Activated CD8-positive, alpha-beta T cell treated with anti-CD3 and anti-CD28 coated beads for 36 hours (primary cell): Measurements from ENCODE around the gene CACHD1. TPM values are rescaled to one million over a fixed set of nuclear protein-coding genes. Genes with fewer than 3 reads are reported as not detected.
A peak's percentile ranks its signal among the peaks of the same experiment; 100 is the strongest.

ENCODE experiments used
- ATAC-seq: fragments of 200-7000 bp; cut with Tn5 transposase; one replicate; pipeline ENCODE4 v1.10.0; 2021; ENCODE audit warnings: mild to moderate bottlenecking, moderate library complexity
- CTCF ChIA-PET: fragments of 350-600 bp; sonication (Branson Sonifier 250); formaldehyde crosslinking; loops from one replicate; lab custom pipeline; 2021; ENCODE audit warnings: antibody characterized with exemption; lab: Charles Lee
- POLR2A ChIA-PET: fragments of 350-600 bp; sonication (Branson Sonifier 250); formaldehyde crosslinking; loops from one replicate; lab custom pipeline; 2021; ENCODE audit warnings: antibody characterized with exemption; lab: Charles Lee
- DNase-seq: peaks from one replicate; pipeline ENCODE4 v3.0.0-alpha.2; 2020
- H3K27ac Mint-ChIP-seq: one replicate; pipeline ENCODE4 v1.8.0; 2021; ENCODE audit warnings: mild to moderate bottlenecking, mixed read lengths
- H3K27me3 Mint-ChIP-seq: one replicate; pipeline ENCODE4 v1.8.0; 2021; ENCODE audit warnings: mixed read lengths
- H3K36me3 Mint-ChIP-seq: one replicate; pipeline ENCODE4 v1.8.0; 2021; ENCODE audit warnings: low read depth, mixed read lengths
- H3K4me1 Mint-ChIP-seq: one replicate; pipeline ENCODE4 v1.8.0; 2021; ENCODE audit warnings: low read depth, mixed read lengths
- H3K4me3 Mint-ChIP-seq: one replicate; pipeline ENCODE4 v1.8.0; 2021; ENCODE audit warnings: mild to moderate bottlenecking, moderate library complexity, mixed read lengths
- H3K9me3 Mint-ChIP-seq: one replicate; pipeline ENCODE4 v1.8.0; 2021; ENCODE audit warnings: mixed read lengths
- intact Hi-C: fragments of 100-400 bp; cut with micrococcal nuclease; formaldehyde crosslinking; loops from one replicate; pipeline ENCODE4 v1.10.0; 2022
- total RNA-seq, 2 experiments: library from RNA; stranded (reverse); gene quantifications; one replicate each; pipeline ENCODE4 v1.2.3, GENCODE V29; 2021
- TF ChIP-seq, protein P1 (sequence below): fragments of 200-600 bp; IDR thresholded peaks from one replicate; pipeline ENCODE4 v1.8.0; 2022; ENCODE audit warnings: antibody characterized with exemption, mild to moderate bottlenecking

The CACHD1 gene
- total RNA-seq, 2 experiments from 2014 or later: 2.2 to 2.5 TPM

DNA sequence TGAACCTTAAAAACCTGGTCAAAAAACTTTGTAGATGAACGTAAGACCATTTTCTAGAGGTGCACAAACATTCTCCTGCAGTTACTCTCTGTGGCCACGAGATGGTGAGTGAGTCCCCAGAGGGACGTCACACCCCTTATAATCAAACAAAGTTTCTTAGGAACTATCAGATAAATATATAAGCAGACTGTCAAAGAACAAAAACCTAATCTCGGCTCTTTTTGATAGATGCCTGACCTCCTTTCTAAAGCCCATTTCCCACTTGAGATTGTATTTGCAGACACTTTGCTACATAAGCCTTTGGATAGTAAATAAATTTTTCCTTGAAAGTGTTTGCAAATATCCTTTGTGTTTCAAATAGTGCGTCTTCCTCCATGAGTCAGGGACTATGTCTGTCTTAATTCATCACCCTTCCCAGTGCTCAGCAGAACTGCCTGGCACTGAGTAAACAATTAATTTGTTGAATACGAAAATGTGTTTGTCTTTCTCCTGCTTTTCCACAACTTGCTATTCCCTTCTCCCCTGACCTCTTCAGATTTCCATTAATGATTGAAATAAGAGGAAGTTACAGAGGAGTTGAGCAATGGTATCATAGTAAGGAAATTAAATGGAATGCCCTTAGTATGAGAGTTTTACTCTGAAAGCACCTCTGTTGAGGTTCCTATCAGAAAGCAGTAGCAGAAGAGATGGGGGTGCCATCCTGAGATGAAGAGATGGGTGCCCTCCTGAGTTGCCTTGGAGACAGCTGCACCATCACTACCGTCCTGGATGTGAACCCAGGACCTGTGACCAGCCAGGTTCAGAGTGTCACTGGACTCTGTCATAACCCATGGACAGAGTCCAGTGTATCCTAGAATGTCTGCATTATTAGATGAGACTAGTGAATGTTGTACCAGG lies 217.1 kb downstream of the CACHD1 start:
- Mint-ChIP-seq H3K4me3 (no peak overlapping the region), H3K27ac (no peak overlapping the region), H3K4me1 (peaks cover 5% of the 10 kb centered on the region), H3K36me3 (no peaks in the 10 kb centered on the region), H3K27me3 (no peaks in the 10 kb centered on the region), H3K9me3 (no peaks in the 10 kb centered on the region)
- intact Hi-C loops: loop anchor here (2.0 kb wide), 1 partner anchor 138 kb away; no protein-coding TSS in a partner anchor
- POLR2A ChIA-PET: no interaction called here
- ATAC-seq: peak; percentile 73
- DNase-seq: peak; percentile 34
- TF ChIP-seq, protein P1, sequence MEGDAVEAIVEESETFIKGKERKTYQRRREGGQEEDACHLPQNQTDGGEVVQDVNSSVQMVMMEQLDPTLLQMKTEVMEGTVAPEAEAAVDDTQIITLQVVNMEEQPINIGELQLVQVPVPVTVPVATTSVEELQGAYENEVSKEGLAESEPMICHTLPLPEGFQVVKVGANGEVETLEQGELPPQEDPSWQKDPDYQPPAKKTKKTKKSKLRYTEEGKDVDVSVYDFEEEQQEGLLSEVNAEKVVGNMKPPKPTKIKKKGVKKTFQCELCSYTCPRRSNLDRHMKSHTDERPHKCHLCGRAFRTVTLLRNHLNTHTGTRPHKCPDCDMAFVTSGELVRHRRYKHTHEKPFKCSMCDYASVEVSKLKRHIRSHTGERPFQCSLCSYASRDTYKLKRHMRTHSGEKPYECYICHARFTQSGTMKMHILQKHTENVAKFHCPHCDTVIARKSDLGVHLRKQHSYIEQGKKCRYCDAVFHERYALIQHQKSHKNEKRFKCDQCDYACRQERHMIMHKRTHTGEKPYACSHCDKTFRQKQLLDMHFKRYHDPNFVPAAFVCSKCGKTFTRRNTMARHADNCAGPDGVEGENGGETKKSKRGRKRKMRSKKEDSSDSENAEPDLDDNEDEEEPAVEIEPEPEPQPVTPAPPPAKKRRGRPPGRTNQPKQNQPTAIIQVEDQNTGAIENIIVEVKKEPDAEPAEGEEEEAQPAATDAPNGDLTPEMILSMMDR: peak; percentile 86
- CTCF ChIA-PET: interaction anchor here (1.0 to 1.5 kb wide), 3 partner anchors 19 to 138 kb away, joined by 3 to 6 read pairs (median 3); no protein-coding TSS in a partner anchor

DNA sequence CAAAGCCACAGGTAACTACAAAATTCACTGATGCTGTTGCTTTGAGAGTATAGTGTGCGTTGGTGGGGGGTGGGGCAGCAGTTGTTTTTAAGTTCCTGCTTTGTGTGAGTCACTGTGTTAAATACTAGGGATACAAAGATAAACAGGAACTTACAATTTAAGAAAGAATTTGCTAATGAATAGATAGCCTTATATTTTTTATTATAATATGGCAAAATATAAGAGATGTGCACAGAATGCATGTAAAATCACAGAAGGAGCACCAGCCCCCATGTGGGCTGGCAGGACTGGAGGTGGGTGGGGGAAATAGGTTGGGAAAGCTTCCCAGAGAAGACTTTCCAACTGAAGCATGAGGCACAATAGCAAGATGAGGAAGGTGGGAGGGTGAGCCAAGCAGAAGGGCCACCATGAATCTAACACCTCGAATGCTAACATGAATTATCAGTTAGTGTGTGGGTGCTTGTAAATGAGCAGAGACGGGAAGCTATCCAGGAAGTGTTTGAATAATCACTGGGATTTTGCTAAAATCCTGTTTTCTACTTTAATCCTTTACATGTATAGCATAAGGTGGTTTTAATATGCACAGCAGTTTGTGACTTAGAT lies 217.9 kb downstream of the CACHD1 start:
- TF ChIP-seq, protein P1: no peak
- DNase-seq: no peak
- H3K27me3 Mint-ChIP-seq: no peaks in the 10 kb centered on the region
- POLR2A ChIA-PET: interaction anchor here (1.0 kb wide), 1 partner anchor 208 kb away, joined by 3 read pairs; no protein-coding TSS in a partner anchor
- ATAC-seq: no peak
- CTCF ChIA-PET: interaction anchor here (1.0 to 2.1 kb wide), 3 partner anchors 12 to 137 kb away, joined by 3 to 11 read pairs (median 6); no protein-coding TSS in a partner anchor
- no peak overlapping the region for H3K27ac Mint-ChIP-seq
- intact Hi-C loops: loop anchor here (2.0 kb wide), 1 partner anchor 137 kb away; no protein-coding TSS in a partner anchor
- H3K9me3 Mint-ChIP-seq: no peaks in the 10 kb centered on the region
- no peak overlapping the region for H3K4me3 Mint-ChIP-seq
- H3K4me1 Mint-ChIP-seq: peaks cover 5% of the 10 kb centered on the region
- H3K36me3 Mint-ChIP-seq: no peaks in the 10 kb centered on the region

DNA sequence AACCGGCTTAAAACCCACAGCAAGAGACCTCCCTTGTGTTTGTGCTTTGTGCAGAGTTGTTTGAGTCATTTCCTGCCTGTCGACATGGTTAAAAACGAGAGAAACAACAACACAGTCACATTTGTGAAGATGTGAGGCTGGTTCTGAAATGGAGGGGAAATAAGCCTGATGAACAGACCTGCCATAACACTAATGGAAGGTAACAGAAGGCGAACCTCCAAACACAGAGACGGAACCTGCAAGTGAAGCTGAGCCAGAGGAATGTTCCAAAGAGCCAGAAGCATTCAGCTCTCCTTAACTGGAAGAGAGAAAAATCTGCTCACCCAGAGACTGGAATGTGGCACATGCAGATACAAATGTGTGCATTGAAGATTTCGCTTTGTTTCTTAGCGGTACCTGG lies 221.7 kb downstream of the CACHD1 start:
- H3K4me3 Mint-ChIP-seq: no peak overlapping the region
- H3K36me3 Mint-ChIP-seq: no peaks in the 10 kb centered on the region
- no peaks in the 10 kb centered on the region for H3K9me3 Mint-ChIP-seq
- ATAC-seq (no peak), DNase-seq (no peak)
- no peaks in the 10 kb centered on the region for H3K27me3 Mint-ChIP-seq
- no peak overlapping the region for H3K27ac Mint-ChIP-seq
- TF ChIP-seq, protein P1: no peak
- intact Hi-C loops: no loop called here
- peaks cover 5% of the 10 kb centered on the region for H3K4me1 Mint-ChIP-seq
- CTCF ChIA-PET: interaction anchor here (0.9 to 2.5 kb wide), 3 partner anchors 14 to 59 kb away, joined by 3 to 8 read pairs (median 3); no protein-coding TSS in a partner anchor
- POLR2A ChIA-PET: no interaction called here

DNA sequence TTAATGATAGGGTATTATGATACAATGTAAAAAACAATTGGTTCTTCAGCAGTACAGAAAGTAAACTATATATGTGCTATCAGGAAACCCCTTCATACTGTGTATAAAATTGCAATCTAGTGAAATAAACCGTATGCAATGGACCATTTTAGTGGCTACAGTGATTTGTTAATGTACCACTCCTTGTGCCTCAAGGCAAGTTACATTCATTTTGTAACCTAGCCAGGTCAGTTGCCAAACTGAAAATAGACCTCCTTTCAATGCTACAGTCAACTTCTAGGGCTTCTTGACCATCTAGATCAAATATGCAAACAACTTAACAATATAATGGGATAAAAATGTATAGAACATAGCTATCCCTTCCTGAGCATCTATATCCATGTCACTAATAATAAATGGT lies 223.0 kb downstream of the CACHD1 start:
- POLR2A ChIA-PET: interaction anchor here (0.6 kb wide), 1 partner anchor 1244 kb away, joined by 3 read pairs; no protein-coding TSS in a partner anchor
- CTCF ChIA-PET: interaction anchor here (1.2 to 2.5 kb wide), 2 partner anchors 17 to 132 kb away, joined by 3 to 8 read pairs; no protein-coding TSS in a partner anchor
- intact Hi-C loops: no loop called here

More for the DNA sequence above, 223.0 kb downstream of the CACHD1 start:
- ATAC-seq: no peak
- Mint-ChIP-seq H3K27me3 (no peaks in the 10 kb centered on the region), H3K4me1 (peaks cover 5% of the 10 kb centered on the region), H3K36me3 (no peaks in the 10 kb centered on the region), H3K4me3 (no peak overlapping the region), H3K27ac (no peak overlapping the region), H3K9me3 (no peaks in the 10 kb centered on the region)
- TF ChIP-seq, protein P1: no peak
- DNase-seq: no peak
